Trophoblast cell (in vitro differentiated cells and primary cell): Measurements from ENCODE around the gene LRG1. TPM values are rescaled to one million over a fixed set of nuclear protein-coding genes. Genes with fewer than 3 reads are reported as not detected.
A peak's percentile ranks its signal among the peaks of the same experiment; 100 is the strongest.

ENCODE experiments used
- DNase-seq, 2 donors: peaks; one replicate each; pipeline ENCODE4 v3.0.0-alpha.2; 2016
- H2AFZ ChIP-seq: 2 replicates; pipeline ENCODE4 v1.6.1; 2013; ENCODE audit warnings: low read length, moderate library complexity, mild to moderate bottlenecking; ENCODE audit not compliant: insufficient read depth, poor library complexity
- H2AK5ac ChIP-seq: 2 replicates; pipeline ENCODE4 v1.6.1; 2013; ENCODE audit warnings: mild to moderate bottlenecking, low read length
- H2BK120ac ChIP-seq: 2 replicates; pipeline ENCODE4 v1.6.1; 2013; ENCODE audit warnings: low read length, mild to moderate bottlenecking, moderate library complexity; ENCODE audit not compliant: insufficient read depth, poor library complexity
- H2BK12ac ChIP-seq: 2 replicates; pipeline ENCODE4 v1.6.1; 2013; ENCODE audit warnings: mild to moderate bottlenecking, low read length, moderate library complexity
- H2BK5ac ChIP-seq: 2 replicates; pipeline ENCODE4 v1.6.1; 2013; ENCODE audit warnings: low read length, low read depth, moderate library complexity, mild to moderate bottlenecking; ENCODE audit not compliant: poor library complexity
- H3K14ac ChIP-seq: 2 replicates; pipeline ENCODE4 v1.6.1; 2013; ENCODE audit warnings: mild to moderate bottlenecking, low read length
- H3K18ac ChIP-seq: 2 replicates; pipeline ENCODE4 v1.6.1; 2013; ENCODE audit warnings: mild to moderate bottlenecking, low read length
- H3K23ac ChIP-seq: 2 replicates; pipeline ENCODE4 v1.6.1; 2013; ENCODE audit warnings: low read length
- H3K27ac ChIP-seq: 2 replicates; pipeline ENCODE4 v1.5.1; 2013; ENCODE audit warnings: low read depth, mild to moderate bottlenecking, inconsistent platforms, low read length, moderate library complexity
- H3K27me3 ChIP-seq: 2 replicates; pipeline ENCODE4 v1.6.1; 2013; ENCODE audit warnings: inconsistent platforms, mild to moderate bottlenecking, low read length, moderate library complexity; ENCODE audit not compliant: insufficient read depth
- H3K36me3 ChIP-seq, 2 experiments: 1 replicate in 1 of 2; 2 replicates in 1 of 2; pipeline ENCODE4 v1.6.1; 2013; ENCODE audit warnings: low read length in 2 of 2, mild to moderate bottlenecking in 2 of 2, moderate library complexity in 1 of 2; ENCODE audit not compliant: insufficient read depth in 2 of 2, control insufficient read depth in 1 of 2
- H3K4ac ChIP-seq: 2 replicates; pipeline ENCODE4 v1.6.1; 2013; ENCODE audit warnings: low read depth, mild to moderate bottlenecking, low read length, moderate library complexity
- H3K4me1 ChIP-seq, 2 experiments: 1 replicate in 1 of 2; 2 replicates in 1 of 2; pipeline ENCODE4 v1.6.1; 2013; ENCODE audit warnings: low read length in 2 of 2, mild to moderate bottlenecking in 2 of 2, moderate library complexity in 1 of 2; ENCODE audit not compliant: insufficient read depth in 2 of 2, control insufficient read depth in 1 of 2
- H3K4me2 ChIP-seq: 2 replicates; pipeline ENCODE4 v1.6.1; 2013; ENCODE audit warnings: inconsistent platforms, mild to moderate bottlenecking, low read length, moderate library complexity
- H3K4me3 ChIP-seq: 2 replicates; pipeline ENCODE4 v1.5.1; 2013; ENCODE audit warnings: mild to moderate bottlenecking, low read depth, low read length, inconsistent platforms
- H3K79me1 ChIP-seq: one replicate; pipeline ENCODE4 v1.6.1; 2013; ENCODE audit warnings: low read length
- H3K79me2 ChIP-seq: 2 replicates; pipeline ENCODE4 v1.6.1; 2013; ENCODE audit warnings: low read length, mild to moderate bottlenecking; ENCODE audit not compliant: control insufficient read depth, insufficient read depth, poor library complexity
- H3K9ac ChIP-seq: 2 replicates; pipeline ENCODE4 v1.6.1; 2013; ENCODE audit warnings: mild to moderate bottlenecking, low read length
- H3K9me3 ChIP-seq: 2 replicates; pipeline ENCODE4 v1.6.1; 2013; ENCODE audit warnings: low read depth, mild to moderate bottlenecking, control low read depth, inconsistent platforms, low read length; ENCODE audit not compliant: insufficient read depth
- H4K12ac ChIP-seq: 2 replicates; pipeline ENCODE4 v1.6.1; 2013; ENCODE audit warnings: low read depth, mild to moderate bottlenecking, low read length, moderate library complexity
- H4K8ac ChIP-seq: 2 replicates; pipeline ENCODE4 v1.6.1; 2013; ENCODE audit warnings: low read depth, mild to moderate bottlenecking, low read length, moderate library complexity
- H4K91ac ChIP-seq: one replicate; pipeline ENCODE4 v1.6.1; 2013; ENCODE audit warnings: low read depth, mild to moderate bottlenecking, low read length, moderate library complexity
- WGBS: extraction: QIAGEN DNeasy Blood & Tissue Kit; methylation state at CpG from one replicate; pipeline ENCODE4 v1.1.7; 2013; ENCODE audit warnings: missing lambda C conversion rate; ENCODE audit not compliant: insufficient read length, insufficient coverage; ENCODE audit errors: extremely low coverage; 5-methylcytosine and 5-hydroxymethylcytosine counted together
- polyA plus RNA-seq: library from polyadenylated mRNA; stranded (reverse); fragments of 200-250 nt; gene quantifications from 2 replicates; pipeline ENCODE4 v1.2.3, GENCODE V29; 2013

LRG1 gene, protein sequence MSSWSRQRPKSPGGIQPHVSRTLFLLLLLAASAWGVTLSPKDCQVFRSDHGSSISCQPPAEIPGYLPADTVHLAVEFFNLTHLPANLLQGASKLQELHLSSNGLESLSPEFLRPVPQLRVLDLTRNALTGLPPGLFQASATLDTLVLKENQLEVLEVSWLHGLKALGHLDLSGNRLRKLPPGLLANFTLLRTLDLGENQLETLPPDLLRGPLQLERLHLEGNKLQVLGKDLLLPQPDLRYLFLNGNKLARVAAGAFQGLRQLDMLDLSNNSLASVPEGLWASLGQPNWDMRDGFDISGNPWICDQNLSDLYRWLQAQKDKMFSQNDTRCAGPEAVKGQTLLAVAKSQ
- polyA plus RNA-seq = 1.7 and 1.8 TPM in 2 replicates

- no peak within 1 kb of the TSS for H3K23ac ChIP-seq
Observed at GRCh38 chr19:4539693-4540581, at the start of gene LRG1. Gene LRG1 (minus strand): TSS chr19:4540036. CDS start chr19:4540013, 23 bp downstream.

GRCh38 chr19:4588291-4588761 is 48.5 kb upstream of the LRG1 start:
- no CpG with 5 or more reads among the region's 9 CpGs for WGBS
- H3K27me3 ChIP-seq = peaks cover 9% of the 10 kb centered on the region
- no peak overlapping the region for H3K9ac ChIP-seq
- no peak overlapping the region for H2BK5ac ChIP-seq
- no peak overlapping the region for H3K18ac ChIP-seq
- H3K4me2 ChIP-seq = no peak overlapping the region
- H4K91ac ChIP-seq = no peak overlapping the region
- H3K36me3 ChIP-seq = no peaks in the 10 kb centered on the region
- DNase-seq = peak in 1 of 2 donors; percentile 50
- H2AK5ac ChIP-seq = no peak overlapping the region
- H3K27ac ChIP-seq = no peak overlapping the region
- H3K9me3 ChIP-seq = no peaks in the 10 kb centered on the region
- H3K14ac ChIP-seq = no peak overlapping the region
- no peak overlapping the region for H2BK12ac ChIP-seq
- peaks cover 4 to 7% of the 10 kb centered on the region in 2 experiments for H3K4me1 ChIP-seq
- H2BK120ac ChIP-seq = no peak overlapping the region
- H3K4ac ChIP-seq = no peak overlapping the region
- no peak overlapping the region for H2AFZ ChIP-seq
- H3K79me1 ChIP-seq = no peaks in the 10 kb centered on the region
- H3K4me3 ChIP-seq = no peak overlapping the region
- H4K8ac ChIP-seq = no peak overlapping the region
- H3K79me2 ChIP-seq = no peaks in the 10 kb centered on the region
- no peak overlapping the region for H4K12ac ChIP-seq
- H3K23ac ChIP-seq = no peak overlapping the region

More at GRCh38 chr19:4539693-4540581, at the start of gene LRG1:
- Histone ChIP-seq H3K4ac (no peak within 1 kb of the TSS), H2AK5ac (no peak within 1 kb of the TSS), H3K36me3 (no peaks in the 10 kb centered on the region), H3K79me2 (no peaks in the 10 kb centered on the region), H4K8ac (peak within 1 kb of the TSS; percentile 40), H2BK120ac (no peak within 1 kb of the TSS), H3K14ac (no peak within 1 kb of the TSS), H3K27me3 (no peaks in the 10 kb centered on the region), H3K9me3 (peaks cover 3% of the 10 kb centered on the region), H3K27ac (no peak within 1 kb of the TSS), H3K79me1 (peaks cover 2% of the 10 kb centered on the region), H2BK12ac (no peak within 1 kb of the TSS), H3K4me3 (no peak within 1 kb of the TSS), H3K9ac (no peak within 1 kb of the TSS), H3K18ac (no peak within 1 kb of the TSS), H3K4me2 (no peak within 1 kb of the TSS), H2BK5ac (no peak within 1 kb of the TSS), H4K91ac (peak within 1 kb of the TSS; percentile 10), H2AFZ (peak within 1 kb of the TSS; percentile 12), H3K4me1 (peaks cover 0 to 4% of the 10 kb centered on the region in 2 experiments), H4K12ac (no peak within 1 kb of the TSS)
- peak; percentile 47 to 54 for DNase-seq
- whole genome bisulfite sequencing = no CpG with 5 or more reads among the region's 14 CpGs

DNA sequence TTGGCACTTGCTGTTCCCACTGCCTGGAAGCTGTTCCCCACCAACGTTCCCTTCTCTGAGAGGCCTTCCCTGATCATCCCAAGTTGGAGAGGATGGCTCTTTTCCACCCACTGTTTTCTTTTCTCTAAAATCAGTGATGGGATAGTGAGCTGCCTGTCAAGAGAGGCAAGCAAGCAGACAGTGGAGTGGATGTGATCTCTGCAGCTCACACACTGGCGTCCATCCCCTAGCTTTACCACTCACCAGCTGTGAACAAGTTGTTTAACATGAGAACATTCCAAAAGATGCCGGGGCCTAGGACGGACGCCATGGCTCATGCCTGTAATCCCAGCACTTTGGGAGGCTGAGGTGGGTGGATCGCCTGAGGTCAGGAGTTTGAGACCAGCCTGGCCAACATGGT is 47.7 kb upstream of the LRG1 start:
- H2BK12ac ChIP-seq = no peak overlapping the region
- no peak overlapping the region for H2AK5ac ChIP-seq

GRCh38 chr19:4586691-4587090 is 46.9 kb upstream of the LRG1 start:
- no peak overlapping the region for H2BK12ac ChIP-seq
- no peak for DNase-seq
- H4K8ac ChIP-seq = no peak overlapping the region
- no CpG with 5 or more reads among the region's 6 CpGs for WGBS
- H2AK5ac ChIP-seq = no peak overlapping the region
- no peak overlapping the region for H3K9ac ChIP-seq
- H3K79me2 ChIP-seq = no peaks in the 10 kb centered on the region
- H4K91ac ChIP-seq = no peak overlapping the region
- H4K12ac ChIP-seq = no peak overlapping the region
- H3K27me3 ChIP-seq = peaks cover 15% of the 10 kb centered on the region
- no peak overlapping the region for H3K14ac ChIP-seq
- no peaks in the 10 kb centered on the region for H3K79me1 ChIP-seq
- no peak overlapping the region for H3K4ac ChIP-seq
- H3K27ac ChIP-seq = no peak overlapping the region
- no peak overlapping the region for H3K4me3 ChIP-seq
- H3K4me1 ChIP-seq = peaks cover 4 to 7% of the 10 kb centered on the region in 2 experiments
- no peak overlapping the region for H3K18ac ChIP-seq
- H3K23ac ChIP-seq = no peak overlapping the region
- no peak overlapping the region for H3K4me2 ChIP-seq
- H2BK120ac ChIP-seq = no peak overlapping the region
- H3K36me3 ChIP-seq = no peaks in the 10 kb centered on the region
- H3K9me3 ChIP-seq = no peaks in the 10 kb centered on the region
- H2BK5ac ChIP-seq = no peak overlapping the region
- no peak overlapping the region for H2AFZ ChIP-seq

More for the DNA sequence above, 47.7 kb upstream of the LRG1 start:
- Histone ChIP-seq H4K91ac (no peak overlapping the region), H3K79me1 (no peaks in the 10 kb centered on the region), H4K12ac (no peak overlapping the region), H3K27ac (no peak overlapping the region), H2AFZ (no peak overlapping the region), H3K9me3 (no peaks in the 10 kb centered on the region), H3K9ac (no peak overlapping the region), H2BK5ac (no peak overlapping the region), H2BK120ac (no peak overlapping the region), H3K23ac (no peak overlapping the region), H3K36me3 (no peaks in the 10 kb centered on the region), H3K79me2 (no peaks in the 10 kb centered on the region), H3K14ac (no peak overlapping the region), H3K4me1 (peaks cover 4 to 7% of the 10 kb centered on the region in 2 experiments), H4K8ac (no peak overlapping the region), H3K18ac (no peak overlapping the region), H3K27me3 (peaks cover 9% of the 10 kb centered on the region), H3K4me3 (no peak overlapping the region), H3K4ac (no peak overlapping the region), H3K4me2 (no peak overlapping the region)
- no peak for DNase-seq
- WGBS = no CpG with 5 or more reads among the region's 6 CpGs
